Measurements from ENCODE around the gene DUSP1. TPM values are rescaled to one million over a fixed set of nuclear protein-coding genes. Genes with fewer than 3 reads are reported as not detected.

The DUSP1 gene
- total and polyA plus RNA-seq, 8 donors, result 33.0 to 534 (median 239) TPM

DNA sequence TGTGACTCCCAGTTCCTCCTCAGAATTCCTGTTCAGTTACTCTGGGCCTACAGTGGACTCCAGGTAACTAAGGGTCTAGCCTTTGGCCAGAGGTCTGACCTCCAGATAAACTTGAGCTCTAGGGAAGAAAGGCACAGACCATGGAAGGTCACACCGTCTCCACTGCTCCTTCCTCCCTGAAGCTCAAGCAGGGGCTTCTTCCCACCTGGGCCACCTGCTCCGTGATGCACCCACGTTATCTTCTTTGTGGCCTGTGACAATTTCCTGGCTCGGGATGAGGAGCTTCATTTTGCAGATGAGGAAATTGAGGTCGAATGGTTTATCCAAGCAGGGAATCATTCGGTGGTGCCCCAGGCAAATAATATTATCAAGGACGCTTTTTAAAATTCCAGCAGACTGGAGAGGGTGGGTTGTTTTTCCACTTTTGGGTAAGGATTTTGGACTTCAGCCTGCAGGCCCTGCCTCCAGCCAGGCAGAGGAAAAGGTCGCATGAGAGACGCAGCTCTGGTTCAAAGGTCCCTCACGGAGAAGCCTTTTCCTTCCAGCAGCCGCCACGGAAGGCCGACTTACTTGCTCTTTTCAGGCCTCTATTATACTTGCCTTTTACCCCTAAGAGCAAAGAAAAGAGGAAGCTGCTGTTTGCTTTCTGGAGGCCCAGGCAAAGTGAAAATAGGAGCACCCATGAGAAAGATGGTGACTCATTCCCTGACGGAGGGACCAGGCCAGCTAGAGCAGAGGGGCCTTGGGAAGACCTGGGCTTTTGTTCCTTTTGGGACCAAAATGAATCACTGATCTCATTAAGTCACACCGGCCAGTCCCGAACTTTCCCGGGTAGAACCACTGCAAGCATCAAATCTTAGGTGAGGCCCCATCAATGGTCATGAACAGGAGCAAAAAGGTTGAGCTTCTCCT is 22.8 kb upstream of the DUSP1 start:
- Histone ChIP-seq H3K9me3 (no peaks in the 10 kb centered on the region), H3K36me3 (no peaks in the 10 kb centered on the region), H3K4me1 (peaks cover 45 to 97% of the 10 kb centered on the region in 2 donors), H3K27ac (peak overlapping the region; percentile 70 to 96), H3K4me3 (no peak overlapping the region), H3K27me3 (no peaks in the 10 kb centered on the region)
- ATAC-seq, result no peak
- intact Hi-C loops (cut with DNase I), result no loop called here
- no peak for DNase-seq
- TF ChIP-seq, protein P1, sequence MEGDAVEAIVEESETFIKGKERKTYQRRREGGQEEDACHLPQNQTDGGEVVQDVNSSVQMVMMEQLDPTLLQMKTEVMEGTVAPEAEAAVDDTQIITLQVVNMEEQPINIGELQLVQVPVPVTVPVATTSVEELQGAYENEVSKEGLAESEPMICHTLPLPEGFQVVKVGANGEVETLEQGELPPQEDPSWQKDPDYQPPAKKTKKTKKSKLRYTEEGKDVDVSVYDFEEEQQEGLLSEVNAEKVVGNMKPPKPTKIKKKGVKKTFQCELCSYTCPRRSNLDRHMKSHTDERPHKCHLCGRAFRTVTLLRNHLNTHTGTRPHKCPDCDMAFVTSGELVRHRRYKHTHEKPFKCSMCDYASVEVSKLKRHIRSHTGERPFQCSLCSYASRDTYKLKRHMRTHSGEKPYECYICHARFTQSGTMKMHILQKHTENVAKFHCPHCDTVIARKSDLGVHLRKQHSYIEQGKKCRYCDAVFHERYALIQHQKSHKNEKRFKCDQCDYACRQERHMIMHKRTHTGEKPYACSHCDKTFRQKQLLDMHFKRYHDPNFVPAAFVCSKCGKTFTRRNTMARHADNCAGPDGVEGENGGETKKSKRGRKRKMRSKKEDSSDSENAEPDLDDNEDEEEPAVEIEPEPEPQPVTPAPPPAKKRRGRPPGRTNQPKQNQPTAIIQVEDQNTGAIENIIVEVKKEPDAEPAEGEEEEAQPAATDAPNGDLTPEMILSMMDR (IDR thresholded peaks at IDR 0.05), result no peak

DNA sequence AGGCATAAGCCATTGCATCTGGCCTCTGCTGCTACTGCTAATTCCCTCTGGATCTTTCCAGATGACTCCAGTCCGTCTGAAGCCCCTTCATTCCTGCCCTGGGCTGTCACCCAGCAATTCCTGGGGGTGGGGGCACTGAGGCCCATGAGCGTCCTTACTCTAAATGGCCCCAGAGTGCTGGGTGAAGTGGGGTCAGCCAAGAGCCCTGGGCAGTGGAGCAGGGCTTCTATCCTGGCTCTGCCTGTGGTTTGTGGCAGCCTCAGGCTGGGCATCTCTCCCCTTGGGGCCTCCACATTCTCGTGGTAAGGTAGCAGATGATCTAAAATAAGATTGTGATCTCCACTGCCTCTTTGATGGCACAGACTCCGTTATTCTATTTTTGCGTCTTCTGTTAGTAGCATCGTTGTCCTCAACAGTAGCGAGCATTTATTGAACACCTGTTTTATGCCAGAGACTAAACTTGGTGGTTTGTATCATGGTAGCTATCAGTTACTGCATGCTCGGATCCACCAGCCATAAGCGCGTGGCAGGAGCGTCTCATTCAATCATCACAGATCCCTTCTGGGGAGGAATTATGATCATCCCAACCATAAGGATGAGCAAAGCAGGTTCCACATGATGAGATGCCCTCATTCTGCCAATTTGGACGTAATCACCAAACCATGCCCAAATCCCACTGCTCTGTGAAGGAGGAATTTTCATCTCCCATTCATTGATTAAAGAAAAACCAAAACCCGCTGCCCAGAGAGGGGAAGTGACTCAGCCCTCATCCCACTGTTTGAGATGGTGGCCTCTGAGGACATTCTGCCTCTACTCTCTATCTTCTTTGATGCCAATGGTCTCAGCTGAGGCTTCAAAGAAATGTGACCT is 21.9 kb upstream of the DUSP1 start:
- H3K4me1 ChIP-seq, result peaks cover 41 to 97% of the 10 kb centered on the region in 2 donors
- intact Hi-C loops (cut with DNase I), result no loop called here
- H3K27ac ChIP-seq, result peak overlapping the region; percentile 70 to 96

DNA sequence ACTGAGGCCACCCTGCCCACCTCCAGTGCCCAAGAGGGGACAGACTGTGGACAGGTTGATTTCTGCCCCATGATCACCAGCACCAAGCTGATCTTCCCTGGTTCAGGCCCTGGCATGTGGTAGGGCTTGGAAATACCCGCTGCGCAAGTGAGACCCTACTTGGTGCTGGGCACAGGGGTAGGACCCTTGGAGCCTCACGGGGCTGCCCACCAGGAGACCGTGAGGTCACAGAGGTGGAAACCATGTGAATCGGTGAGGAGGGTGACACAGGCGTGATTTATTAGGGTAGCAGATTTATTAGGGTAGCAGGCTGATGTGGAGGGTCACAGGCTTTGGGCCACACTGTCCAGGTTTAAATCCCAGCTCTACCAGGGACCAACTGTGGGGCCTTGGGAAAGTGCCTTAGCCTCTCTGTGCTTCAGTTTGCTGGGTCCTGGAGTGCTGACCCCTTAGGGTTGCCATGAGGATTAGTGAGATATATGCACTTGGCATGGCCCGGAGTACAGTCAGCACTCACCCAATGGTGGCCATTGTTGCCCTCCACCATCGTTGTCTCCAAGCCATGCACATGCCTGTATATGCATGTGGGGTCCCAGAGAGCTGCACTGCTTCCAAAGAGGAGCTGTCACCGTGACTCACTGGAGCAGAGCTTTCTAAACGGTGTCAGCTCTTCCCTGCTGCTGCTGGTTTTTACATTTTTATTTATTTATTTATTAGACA is 20.9 kb upstream of the DUSP1 start:
- TF ChIP-seq, protein P1 (IDR thresholded peaks at IDR 0.05), result no peak
- intact Hi-C loops (cut with DNase I), result no loop called here
- Histone ChIP-seq H3K4me3 (no peak overlapping the region), H3K9me3 (no peaks in the 10 kb centered on the region), H3K36me3 (no peaks in the 10 kb centered on the region), H3K27me3 (no peaks in the 10 kb centered on the region), H3K4me1 (peaks cover 36 to 87% of the 10 kb centered on the region in 2 donors), H3K27ac (no peak overlapping the region)
- DNase-seq (no peak), ATAC-seq (no peak)

More for the DNA sequence above, 21.9 kb upstream of the DUSP1 start:
- no peak for ATAC-seq
- H3K4me3 ChIP-seq, result no peak overlapping the region
- no peaks in the 10 kb centered on the region for H3K9me3 ChIP-seq
- no peaks in the 10 kb centered on the region for H3K27me3 ChIP-seq
- DNase-seq, result no peak
- TF ChIP-seq, protein P1 (IDR thresholded peaks at IDR 0.05), result no peak
- no peaks in the 10 kb centered on the region for H3K36me3 ChIP-seq

DNA sequence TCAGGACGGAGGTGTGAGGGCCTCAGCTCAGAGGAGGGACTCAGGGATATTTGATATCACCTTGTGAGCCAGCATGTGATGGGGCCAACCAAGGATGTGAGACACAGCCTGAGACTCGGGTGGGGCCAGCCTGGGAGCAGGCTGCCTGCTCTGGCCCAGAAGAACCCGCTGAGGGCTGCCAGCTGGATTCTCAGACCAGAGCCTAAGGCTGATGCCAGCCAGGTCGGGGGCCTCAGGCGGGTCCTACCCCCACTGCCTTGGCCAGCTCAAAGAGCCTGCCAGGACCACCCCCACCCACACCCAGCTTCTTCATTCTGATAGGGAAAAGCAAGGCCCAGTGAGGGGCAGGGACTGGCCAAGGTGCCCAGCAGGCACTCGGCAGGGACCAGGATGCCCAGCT is 20.3 kb upstream of the DUSP1 start:
- intact Hi-C loops (cut with DNase I), result no loop called here
- Histone ChIP-seq H3K27me3 (no peaks in the 10 kb centered on the region), H3K27ac (no peak overlapping the region), H3K4me1 (peaks cover 36 to 81% of the 10 kb centered on the region in 2 donors), H3K4me3 (no peak overlapping the region), H3K9me3 (no peaks in the 10 kb centered on the region), H3K36me3 (no peaks in the 10 kb centered on the region)
- no peak for DNase-seq
- no peak for ATAC-seq
- TF ChIP-seq, protein P1 (IDR thresholded peaks at IDR 0.05), result no peak

Measured in left lung (tissue), 10 donors.